DND-41 (cell line): ENCODE measurements around the gene CPZ.

ENCODE experiments used
- ATAC-seq: fragments of 200-7000 bp; cut with Tn5 transposase; 3 replicates; pipeline ENCODE4 v1.9.1; 2021; ENCODE audit warnings: low read depth; ENCODE audit not compliant: insufficient read depth
- DNase-seq: peaks from one replicate; pipeline ENCODE4 v3.0.0-alpha.2; 2020
- H2AFZ ChIP-seq: 2 replicates; pipeline ENCODE4 v1.6.0; 2012; ENCODE audit warnings: low read depth, low read length
- H3K27ac ChIP-seq: 2 replicates; pipeline ENCODE4 v1.5.1; 2012; ENCODE audit warnings: low read length, inconsistent platforms
- H3K27me3 ChIP-seq: fragments of 200-600 bp; sonication (generic); 2 replicates; pipeline ENCODE4 v1.6.0; 2012; ENCODE audit warnings: low read length, mild to moderate bottlenecking, inconsistent platforms; ENCODE audit not compliant: insufficient read depth, poor library complexity
- H3K36me3 ChIP-seq: 2 replicates; pipeline ENCODE4 v1.5.1; 2012; ENCODE audit warnings: low read length, inconsistent platforms; ENCODE audit not compliant: insufficient read depth
- H3K4me1 ChIP-seq: 2 replicates; pipeline ENCODE4 v1.5.1; 2012; ENCODE audit warnings: mild to moderate bottlenecking, low read length; ENCODE audit not compliant: insufficient read depth
- H3K4me2 ChIP-seq: 2 replicates; pipeline ENCODE4 v1.6.0; 2012; ENCODE audit warnings: mild to moderate bottlenecking, moderate library complexity, low read length, inconsistent platforms; ENCODE audit not compliant: insufficient read depth
- H3K4me3 ChIP-seq, 2 experiments: fragments of 200-600 bp in 1 of 2; shearing (Covaris generic) in 1 of 2; 2 replicates each; pipeline ENCODE4 v1.5.1; 2012 to 2016; ENCODE audit warnings: inconsistent platforms in 2 of 2, low read length in 2 of 2, mild to moderate bottlenecking in 2 of 2, low read depth in 1 of 2, moderate library complexity in 1 of 2
- H3K79me2 ChIP-seq: 2 replicates; pipeline ENCODE4 v1.6.0; 2012; ENCODE audit warnings: low read length, inconsistent platforms; ENCODE audit not compliant: insufficient read depth
- H3K9ac ChIP-seq: 2 replicates; pipeline ENCODE4 v1.6.0; 2012; ENCODE audit warnings: low read depth, mild to moderate bottlenecking, inconsistent platforms, low read length, moderate library complexity
- H3K9me3 ChIP-seq: 2 replicates; pipeline ENCODE4 v1.5.1; 2012; ENCODE audit warnings: low read length, moderate library complexity, mild to moderate bottlenecking, inconsistent platforms; ENCODE audit not compliant: insufficient read depth, severe bottlenecking
- H4K20me1 ChIP-seq: 2 replicates; pipeline ENCODE4 v1.6.0; 2012; ENCODE audit warnings: low read length; ENCODE audit not compliant: insufficient read depth
- EZH2 ChIP-seq: IDR thresholded peaks from 3 replicates; pipeline ENCODE4 v1.6.1; 2012; ENCODE audit warnings: borderline replicate concordance, low read depth, mild to moderate bottlenecking, moderate library complexity, low read length, inconsistent platforms; ENCODE audit not compliant: severe bottlenecking
- TF ChIP-seq, protein P1 (sequence below): IDR thresholded peaks from 2 replicates; pipeline ENCODE4 v1.5.1; 2012; ENCODE audit warnings: borderline replicate concordance, low read length, moderate library complexity, mild to moderate bottlenecking; ENCODE audit not compliant: poor library complexity, severe bottlenecking; ENCODE audit errors: extremely low read depth

The CPZ gene

DNA sequence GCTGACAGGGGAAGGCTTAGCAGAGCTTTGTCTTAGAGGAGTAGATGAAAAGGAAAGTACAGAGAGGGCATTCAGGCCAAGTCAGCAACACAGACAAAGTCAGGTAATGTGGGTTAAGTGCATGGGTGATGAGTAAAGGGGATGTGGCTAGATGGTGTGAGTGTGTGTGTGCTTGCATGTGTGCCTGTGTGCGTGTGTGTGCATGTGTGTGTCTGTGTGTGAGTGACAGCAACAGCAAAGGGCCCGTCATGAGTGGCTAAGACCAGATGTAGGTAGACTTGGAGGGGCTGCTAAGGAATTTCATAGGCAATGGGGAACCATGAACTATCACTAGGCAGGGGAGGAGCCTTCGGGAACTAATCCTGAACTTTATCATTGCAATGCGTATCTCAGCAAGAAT, 14.6 kb upstream of the CPZ start:
- Histone ChIP-seq H3K4me1 (no peaks in the 10 kb centered on the region), H3K4me2 (no peak overlapping the region), H3K27ac (no peak overlapping the region), H3K4me3 (no peak overlapping the region), H3K9me3 (no peaks in the 10 kb centered on the region), H3K36me3 (no peaks in the 10 kb centered on the region), H2AFZ (no peak overlapping the region), H3K9ac (no peak overlapping the region), H3K27me3 (no peaks in the 10 kb centered on the region), H3K79me2 (no peaks in the 10 kb centered on the region), H4K20me1 (peaks cover 3% of the 10 kb centered on the region; the same call in 1 of the 2 replicates)
- no peak for TF ChIP-seq EZH2
- TF ChIP-seq, protein P1, sequence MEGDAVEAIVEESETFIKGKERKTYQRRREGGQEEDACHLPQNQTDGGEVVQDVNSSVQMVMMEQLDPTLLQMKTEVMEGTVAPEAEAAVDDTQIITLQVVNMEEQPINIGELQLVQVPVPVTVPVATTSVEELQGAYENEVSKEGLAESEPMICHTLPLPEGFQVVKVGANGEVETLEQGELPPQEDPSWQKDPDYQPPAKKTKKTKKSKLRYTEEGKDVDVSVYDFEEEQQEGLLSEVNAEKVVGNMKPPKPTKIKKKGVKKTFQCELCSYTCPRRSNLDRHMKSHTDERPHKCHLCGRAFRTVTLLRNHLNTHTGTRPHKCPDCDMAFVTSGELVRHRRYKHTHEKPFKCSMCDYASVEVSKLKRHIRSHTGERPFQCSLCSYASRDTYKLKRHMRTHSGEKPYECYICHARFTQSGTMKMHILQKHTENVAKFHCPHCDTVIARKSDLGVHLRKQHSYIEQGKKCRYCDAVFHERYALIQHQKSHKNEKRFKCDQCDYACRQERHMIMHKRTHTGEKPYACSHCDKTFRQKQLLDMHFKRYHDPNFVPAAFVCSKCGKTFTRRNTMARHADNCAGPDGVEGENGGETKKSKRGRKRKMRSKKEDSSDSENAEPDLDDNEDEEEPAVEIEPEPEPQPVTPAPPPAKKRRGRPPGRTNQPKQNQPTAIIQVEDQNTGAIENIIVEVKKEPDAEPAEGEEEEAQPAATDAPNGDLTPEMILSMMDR: no peak
- no peak for ATAC-seq
- DNase-seq: no peak

DNA sequence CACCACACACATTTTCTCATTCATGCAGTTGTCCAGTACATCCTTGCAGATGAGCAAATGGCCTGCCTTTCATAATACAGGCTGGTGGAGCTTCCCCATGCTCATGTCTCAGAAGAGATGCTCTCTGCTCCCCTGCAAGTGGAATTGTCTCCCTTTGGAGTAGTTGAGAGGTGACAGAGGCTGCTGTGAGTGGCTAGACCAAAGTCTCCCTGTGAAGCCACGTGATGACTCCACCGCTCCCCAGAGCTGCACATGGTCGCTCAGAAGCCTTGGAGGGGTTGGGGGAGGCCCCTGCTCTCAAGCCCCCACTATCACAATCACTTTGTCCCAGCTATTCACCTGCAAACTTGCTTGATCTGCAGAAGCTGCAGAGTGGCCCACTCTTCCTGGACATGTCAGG, 13.8 kb upstream of the CPZ start:
- TF ChIP-seq EZH2: no peak
- TF ChIP-seq, protein P1: no peak
- no peak overlapping the region for H2AFZ ChIP-seq
- H3K27ac ChIP-seq: no peak overlapping the region
- no peak overlapping the region for H3K4me3 ChIP-seq
- no peak overlapping the region for H3K4me2 ChIP-seq
- no peaks in the 10 kb centered on the region for H3K36me3 ChIP-seq
- ATAC-seq: no peak
- H4K20me1 ChIP-seq: peaks cover 3% of the 10 kb centered on the region; the same call in 1 of the 2 replicates
- no peak for DNase-seq
- H3K4me1 ChIP-seq: no peaks in the 10 kb centered on the region
- no peak overlapping the region for H3K9ac ChIP-seq
- no peaks in the 10 kb centered on the region for H3K79me2 ChIP-seq
- no peaks in the 10 kb centered on the region for H3K27me3 ChIP-seq
- H3K9me3 ChIP-seq: no peaks in the 10 kb centered on the region

DNA sequence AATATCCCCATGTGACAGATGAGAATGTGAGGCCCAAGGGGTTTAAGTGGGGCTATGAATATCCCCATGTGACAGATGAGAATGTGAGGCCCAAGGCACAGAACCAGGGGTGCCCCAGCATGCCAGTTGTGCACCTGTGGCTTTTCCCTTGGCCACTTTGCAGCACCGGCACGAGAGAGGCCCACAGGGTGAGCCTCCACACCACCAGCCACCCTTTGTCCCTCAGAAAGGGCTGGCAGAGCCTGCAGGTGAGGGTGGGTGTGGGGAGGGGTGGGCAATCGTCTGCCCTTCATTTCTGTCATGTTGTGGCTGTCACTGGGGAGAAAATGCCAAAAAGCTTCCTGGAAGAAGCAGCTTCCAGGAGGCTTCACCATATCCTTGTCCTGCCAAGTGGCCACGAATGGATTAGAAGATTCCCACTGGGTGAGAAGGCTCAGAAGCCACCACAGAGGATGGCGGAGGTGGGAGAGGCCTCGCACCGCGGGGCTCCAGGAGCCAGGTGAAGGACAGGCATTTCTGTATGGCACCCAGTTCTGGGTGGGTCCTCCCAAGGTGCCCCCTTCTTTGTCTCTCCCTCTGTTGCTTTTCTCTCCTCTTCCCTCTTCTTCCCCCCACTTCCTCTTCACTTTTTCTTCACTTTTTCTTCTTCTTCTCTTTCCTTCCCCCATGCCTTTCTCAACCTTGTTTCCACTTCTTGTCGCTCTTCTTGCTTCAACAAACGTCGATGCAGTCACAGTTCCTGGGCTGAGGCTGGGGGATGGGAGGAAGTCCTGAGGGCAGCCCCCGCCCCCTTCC, 12.8 kb upstream of the CPZ start:
- no peak for DNase-seq
- no peak overlapping the region for H3K4me2 ChIP-seq
- no peaks in the 10 kb centered on the region for H3K9me3 ChIP-seq
- TF ChIP-seq, protein P1: no peak
- TF ChIP-seq EZH2: no peak
- no peak overlapping the region for H3K4me3 ChIP-seq
- H4K20me1 ChIP-seq: peaks cover 3% of the 10 kb centered on the region; the same call in 1 of the 2 replicates
- no peaks in the 10 kb centered on the region for H3K27me3 ChIP-seq
- no peak overlapping the region for H3K27ac ChIP-seq
- ATAC-seq: no peak
- H3K79me2 ChIP-seq: no peaks in the 10 kb centered on the region
- H2AFZ ChIP-seq: no peak overlapping the region
- no peak overlapping the region for H3K9ac ChIP-seq
- H3K4me1 ChIP-seq: no peaks in the 10 kb centered on the region
- no peaks in the 10 kb centered on the region for H3K36me3 ChIP-seq
